ENCODE measurements around the gene NCOR2.

DNA sequence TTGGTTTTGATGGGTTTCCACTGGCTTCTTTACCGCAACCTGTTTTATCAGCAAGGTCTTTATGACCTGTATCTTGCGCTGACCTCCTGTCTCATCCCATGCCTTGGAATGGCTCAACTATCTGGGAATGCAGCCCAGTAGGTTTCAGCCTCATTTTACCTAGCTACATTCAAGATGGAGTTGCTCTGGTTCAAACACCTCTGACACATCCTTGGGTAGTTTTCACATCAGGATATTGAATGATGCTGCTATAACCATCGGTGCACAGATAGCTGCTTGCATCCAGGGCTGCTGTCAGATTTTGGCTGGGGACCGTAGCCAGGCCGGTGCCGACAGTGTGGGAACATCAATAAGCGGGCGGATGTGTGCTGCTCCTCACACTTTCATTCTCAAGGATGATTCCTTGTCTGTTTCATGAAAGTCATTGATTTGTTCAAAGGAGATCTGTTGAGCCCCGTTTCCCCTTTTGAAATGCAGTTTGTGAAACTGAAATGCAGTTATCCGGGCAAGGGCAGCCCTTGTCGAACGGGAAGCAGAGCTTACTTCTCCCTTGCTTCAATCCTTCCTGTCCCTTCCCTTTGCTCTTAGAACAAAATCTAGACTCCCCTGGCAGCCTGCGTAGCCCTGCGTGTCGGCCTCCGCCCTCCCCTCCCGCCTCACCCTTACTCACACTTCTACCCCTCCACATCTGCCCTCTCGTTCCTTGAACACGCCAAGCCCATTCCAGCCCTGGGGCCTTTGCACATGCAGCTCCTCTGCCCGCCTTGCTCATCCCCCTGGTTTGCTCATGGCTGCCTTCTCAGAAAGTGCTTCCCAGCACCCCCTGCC lies 49.2 kb upstream of the NCOR2 start:
- TF ChIP-seq ZNF207 (IDR thresholded peaks at IDR 0.05; ENCODE audit: borderline replicate concordance) (no peak), KLF5 (IDR thresholded peaks at IDR 0.05; ENCODE audit: partially characterized antibody) (no peak), EP300 (IDR thresholded peaks at IDR 0.05; ENCODE audit: borderline replicate concordance in 1 of 2, control insufficient read depth in 1 of 2, low read depth in 2 of 2, low read length in 2 of 2) (no peak), BHLHE40 (IDR thresholded peaks at IDR 0.05; ENCODE audit: borderline replicate concordance in 1 of 2, low read depth in 2 of 2, low read length in 1 of 2) (no peak), POLR2AphosphoS5 (IDR thresholded peaks at IDR 0.05; ENCODE audit: low read length) (no peak), NR2F1 (conservative IDR thresholded peaks at IDR 0.05) (no peak), NR2C2 (IDR thresholded peaks at IDR 0.05; ENCODE audit: borderline replicate concordance, control insufficient read depth, insufficient read length, low read depth) (no peak)
- TF ChIP-seq, protein P1, sequence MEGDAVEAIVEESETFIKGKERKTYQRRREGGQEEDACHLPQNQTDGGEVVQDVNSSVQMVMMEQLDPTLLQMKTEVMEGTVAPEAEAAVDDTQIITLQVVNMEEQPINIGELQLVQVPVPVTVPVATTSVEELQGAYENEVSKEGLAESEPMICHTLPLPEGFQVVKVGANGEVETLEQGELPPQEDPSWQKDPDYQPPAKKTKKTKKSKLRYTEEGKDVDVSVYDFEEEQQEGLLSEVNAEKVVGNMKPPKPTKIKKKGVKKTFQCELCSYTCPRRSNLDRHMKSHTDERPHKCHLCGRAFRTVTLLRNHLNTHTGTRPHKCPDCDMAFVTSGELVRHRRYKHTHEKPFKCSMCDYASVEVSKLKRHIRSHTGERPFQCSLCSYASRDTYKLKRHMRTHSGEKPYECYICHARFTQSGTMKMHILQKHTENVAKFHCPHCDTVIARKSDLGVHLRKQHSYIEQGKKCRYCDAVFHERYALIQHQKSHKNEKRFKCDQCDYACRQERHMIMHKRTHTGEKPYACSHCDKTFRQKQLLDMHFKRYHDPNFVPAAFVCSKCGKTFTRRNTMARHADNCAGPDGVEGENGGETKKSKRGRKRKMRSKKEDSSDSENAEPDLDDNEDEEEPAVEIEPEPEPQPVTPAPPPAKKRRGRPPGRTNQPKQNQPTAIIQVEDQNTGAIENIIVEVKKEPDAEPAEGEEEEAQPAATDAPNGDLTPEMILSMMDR (IDR thresholded peaks at IDR 0.05 in 2 of 3, conservative IDR thresholded peaks at IDR 0.05 in 1 of 3; ENCODE audit: control insufficient read depth in 2 of 3, extremely low read depth in 1 of 3, insufficient read depth in 1 of 3, low read depth in 3 of 3, low read length in 3 of 3) = no peak
